Neural cell (in vitro differentiated cells): ENCODE measurements around the gene ADIPOR2. TPM values are rescaled to one million over a fixed set of nuclear protein-coding genes. Genes with fewer than 3 reads are reported as not detected.

Experiments
- H2AFZ ChIP-seq: fragments of 200-600, 300-800 bp; sonication (generic), shearing (Covaris generic); 2 replicates; pipeline ENCODE4 v1.6.0; 2014; ENCODE audit warnings: low read depth, mild to moderate bottlenecking, antibody characterized with exemption, low read length, moderate library complexity
- H3F3A ChIP-seq: fragments of 200-600 bp; shearing (Covaris generic); 2 replicates; pipeline ENCODE4 v1.6.1; 2016; ENCODE audit warnings: mild to moderate bottlenecking, moderate library complexity, mixed read lengths, antibody characterized with exemption, low read length; ENCODE audit not compliant: insufficient read depth, poor library complexity, severe bottlenecking
- H3K27ac ChIP-seq: fragments of 200-600, 300-800 bp; sonication (generic), shearing (Covaris generic); 2 replicates; pipeline ENCODE4 v1.5.1; 2014; ENCODE audit warnings: mild to moderate bottlenecking, low read length, moderate library complexity
- H3K27me3 ChIP-seq: fragments of 300-800, 200-600 bp; sonication (generic), shearing (Covaris generic); 2 replicates; pipeline ENCODE4 v1.6.0; 2014; ENCODE audit warnings: mild to moderate bottlenecking, low read depth, low read length, moderate library complexity; ENCODE audit not compliant: insufficient read depth
- H3K36me3 ChIP-seq: fragments of 300-800, 200-600 bp; sonication (generic), shearing (Covaris generic); 2 replicates; pipeline ENCODE4 v1.5.1; 2014; ENCODE audit warnings: mild to moderate bottlenecking, antibody characterized with exemption, low read length, moderate library complexity; ENCODE audit not compliant: insufficient read depth
- H3K4me2 ChIP-seq: fragments of 300-800, 200-600 bp; sonication (generic), shearing (Covaris generic); 2 replicates; pipeline ENCODE4 v1.6.0; 2014; ENCODE audit warnings: mild to moderate bottlenecking, low read length
- H3K4me3 ChIP-seq: fragments of 300-800, 200-600 bp; sonication (generic), shearing (Covaris generic); 2 replicates; pipeline ENCODE4 v1.5.1; 2014; ENCODE audit warnings: mild to moderate bottlenecking, low read length, moderate library complexity
- H3K79me2 ChIP-seq: fragments of 200-600 bp; shearing (Covaris generic); replicated peaks from 2 replicates; pipeline ENCODE4 v1.6.0; 2014; ENCODE audit warnings: mild to moderate bottlenecking, low read length, moderate library complexity; ENCODE audit not compliant: insufficient read depth
- H3K9ac ChIP-seq: fragments of 300-800, 200-600 bp; sonication (generic), shearing (Covaris generic); 2 replicates; pipeline ENCODE4 v1.6.1; 2016; ENCODE audit warnings: mild to moderate bottlenecking, low read length, mixed read lengths
- H3K9me2 ChIP-seq: fragments of 200-600 bp; shearing (Covaris generic); 2 replicates; pipeline ENCODE4 v1.6.1; 2016; ENCODE audit warnings: mild to moderate bottlenecking, low read length, mixed read lengths; ENCODE audit not compliant: insufficient read depth
- H3K9me3 ChIP-seq: fragments of 200-600, 300-800 bp; sonication (generic), shearing (Covaris generic); 2 replicates; pipeline ENCODE4 v1.6.1; 2016; ENCODE audit warnings: mild to moderate bottlenecking, mixed run types, low read length, moderate library complexity, mixed read lengths
- H4K20me1 ChIP-seq: fragments of 200-600 bp; shearing (Covaris generic); 2 replicates; pipeline ENCODE4 v1.6.1; 2016; ENCODE audit warnings: mild to moderate bottlenecking, mixed run types; ENCODE audit not compliant: insufficient read depth
- EP300 ChIP-seq: fragments of 450-650 bp; conservative IDR thresholded peaks from 2 replicates; pipeline ENCODE4 v1.6.1; 2014; ENCODE audit warnings: antibody characterized with exemption, mild to moderate bottlenecking, moderate library complexity; ENCODE audit not compliant: poor library complexity, severe bottlenecking
- EZH2 ChIP-seq: fragments of 200-600, 300-800 bp; shearing (Covaris generic), sonication (generic); IDR thresholded peaks from 2 replicates; pipeline ENCODE4 v1.6.1; 2014; ENCODE audit warnings: antibody characterized with exemption, low read length, borderline replicate concordance, mild to moderate bottlenecking; ENCODE audit not compliant: insufficient read depth, poor library complexity, severe bottlenecking
- MXI1 ChIP-seq: fragments of 450-650 bp; conservative IDR thresholded peaks from 2 replicates; pipeline ENCODE4 v1.6.1; 2014; ENCODE audit warnings: antibody characterized with exemption, mild to moderate bottlenecking; ENCODE audit not compliant: poor library complexity, severe bottlenecking
- POLR2AphosphoS5 ChIP-seq: IDR thresholded peaks from 2 replicates; pipeline ENCODE4 v1.6.1; 2012
- RAD21 ChIP-seq: fragments of 450-650 bp; conservative IDR thresholded peaks from 2 replicates; pipeline ENCODE4 v1.6.1; 2014; ENCODE audit warnings: antibody characterized with exemption, mild to moderate bottlenecking, moderate library complexity
- SMC3 ChIP-seq: fragments of 450-650 bp; conservative IDR thresholded peaks from 2 replicates; pipeline ENCODE4 v1.6.1; 2014; ENCODE audit warnings: antibody characterized with exemption, mild to moderate bottlenecking, moderate library complexity; ENCODE audit not compliant: poor library complexity
- TAF1 ChIP-seq: IDR thresholded peaks from 2 replicates; pipeline ENCODE4 v1.6.1; 2012; ENCODE audit warnings: low read depth
- polyA plus RNA-seq: library from polyadenylated mRNA; depleted of rRNA; stranded (reverse); fragments of >200 nt; gene quantifications from 2 replicates; pipeline ENCODE4 v1.2.3, GENCODE V29; 2014
- TF ChIP-seq, protein P1 (sequence below): fragments of 450-650 bp; IDR thresholded peaks from 2 replicates; pipeline ENCODE4 v1.5.1; 2014; ENCODE audit warnings: antibody characterized with exemption, mild to moderate bottlenecking, moderate library complexity; ENCODE audit not compliant: poor library complexity, severe bottlenecking
- TF ChIP-seq, protein P2 (sequence below): IDR thresholded peaks from 2 replicates; pipeline ENCODE4 v1.6.1; 2012; ENCODE audit warnings: borderline replicate concordance

ADIPOR2 gene
- polyA plus RNA-seq, 1 donor from 2014 or later = 18.5 TPM

DNA sequence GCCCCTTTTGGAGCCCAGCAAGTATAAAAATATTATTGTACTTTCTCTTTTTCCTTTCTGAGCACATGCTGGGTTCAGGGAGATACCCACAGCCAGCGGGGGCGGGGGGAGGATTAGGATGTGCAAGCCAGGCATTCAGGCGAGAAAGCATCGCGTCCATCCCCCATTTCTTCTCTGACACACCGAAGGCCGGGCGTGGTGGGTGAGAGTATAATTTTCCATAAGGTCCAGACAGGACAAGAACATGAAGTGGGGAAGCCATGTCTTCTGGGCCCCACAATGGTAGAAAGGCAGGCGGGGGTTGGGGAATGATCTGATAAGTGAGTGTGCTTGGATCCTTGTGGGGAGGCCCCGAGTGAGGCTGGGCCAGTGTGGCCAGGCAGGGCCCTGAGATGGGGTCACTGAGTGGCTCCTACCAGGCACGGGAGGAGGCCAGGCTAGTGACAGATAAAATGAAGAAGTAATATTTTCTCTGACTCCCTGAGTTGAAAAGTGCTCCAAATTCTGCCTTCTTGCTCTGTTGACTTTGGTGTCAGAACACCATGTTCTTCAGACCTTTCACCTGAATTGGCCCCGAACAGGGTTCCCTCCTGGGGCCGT is 118.8 kb downstream of the ADIPOR2 start:
- Histone ChIP-seq H3F3A (no peaks in the 10 kb centered on the region), H3K9ac (no peak overlapping the region), H3K9me2 (no peaks in the 10 kb centered on the region), H4K20me1 (no peaks in the 10 kb centered on the region), H3K9me3 (no peaks in the 10 kb centered on the region), H3K27me3 (no peaks in the 10 kb centered on the region), H3K4me2 (no peak overlapping the region), H3K4me3 (no peak overlapping the region), H3K36me3 (no peaks in the 10 kb centered on the region), H3K27ac (no peak overlapping the region), H3K79me2 (no peaks in the 10 kb centered on the region), H2AFZ (no peak overlapping the region)
- TF ChIP-seq POLR2AphosphoS5 = no peak
- no peak for TF ChIP-seq EP300
- no peak for TF ChIP-seq EZH2
- TF ChIP-seq TAF1 = no peak
- TF ChIP-seq MXI1 = no peak
- no peak for TF ChIP-seq SMC3
- TF ChIP-seq, protein P1, sequence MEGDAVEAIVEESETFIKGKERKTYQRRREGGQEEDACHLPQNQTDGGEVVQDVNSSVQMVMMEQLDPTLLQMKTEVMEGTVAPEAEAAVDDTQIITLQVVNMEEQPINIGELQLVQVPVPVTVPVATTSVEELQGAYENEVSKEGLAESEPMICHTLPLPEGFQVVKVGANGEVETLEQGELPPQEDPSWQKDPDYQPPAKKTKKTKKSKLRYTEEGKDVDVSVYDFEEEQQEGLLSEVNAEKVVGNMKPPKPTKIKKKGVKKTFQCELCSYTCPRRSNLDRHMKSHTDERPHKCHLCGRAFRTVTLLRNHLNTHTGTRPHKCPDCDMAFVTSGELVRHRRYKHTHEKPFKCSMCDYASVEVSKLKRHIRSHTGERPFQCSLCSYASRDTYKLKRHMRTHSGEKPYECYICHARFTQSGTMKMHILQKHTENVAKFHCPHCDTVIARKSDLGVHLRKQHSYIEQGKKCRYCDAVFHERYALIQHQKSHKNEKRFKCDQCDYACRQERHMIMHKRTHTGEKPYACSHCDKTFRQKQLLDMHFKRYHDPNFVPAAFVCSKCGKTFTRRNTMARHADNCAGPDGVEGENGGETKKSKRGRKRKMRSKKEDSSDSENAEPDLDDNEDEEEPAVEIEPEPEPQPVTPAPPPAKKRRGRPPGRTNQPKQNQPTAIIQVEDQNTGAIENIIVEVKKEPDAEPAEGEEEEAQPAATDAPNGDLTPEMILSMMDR = no peak
- TF ChIP-seq, protein P2, sequence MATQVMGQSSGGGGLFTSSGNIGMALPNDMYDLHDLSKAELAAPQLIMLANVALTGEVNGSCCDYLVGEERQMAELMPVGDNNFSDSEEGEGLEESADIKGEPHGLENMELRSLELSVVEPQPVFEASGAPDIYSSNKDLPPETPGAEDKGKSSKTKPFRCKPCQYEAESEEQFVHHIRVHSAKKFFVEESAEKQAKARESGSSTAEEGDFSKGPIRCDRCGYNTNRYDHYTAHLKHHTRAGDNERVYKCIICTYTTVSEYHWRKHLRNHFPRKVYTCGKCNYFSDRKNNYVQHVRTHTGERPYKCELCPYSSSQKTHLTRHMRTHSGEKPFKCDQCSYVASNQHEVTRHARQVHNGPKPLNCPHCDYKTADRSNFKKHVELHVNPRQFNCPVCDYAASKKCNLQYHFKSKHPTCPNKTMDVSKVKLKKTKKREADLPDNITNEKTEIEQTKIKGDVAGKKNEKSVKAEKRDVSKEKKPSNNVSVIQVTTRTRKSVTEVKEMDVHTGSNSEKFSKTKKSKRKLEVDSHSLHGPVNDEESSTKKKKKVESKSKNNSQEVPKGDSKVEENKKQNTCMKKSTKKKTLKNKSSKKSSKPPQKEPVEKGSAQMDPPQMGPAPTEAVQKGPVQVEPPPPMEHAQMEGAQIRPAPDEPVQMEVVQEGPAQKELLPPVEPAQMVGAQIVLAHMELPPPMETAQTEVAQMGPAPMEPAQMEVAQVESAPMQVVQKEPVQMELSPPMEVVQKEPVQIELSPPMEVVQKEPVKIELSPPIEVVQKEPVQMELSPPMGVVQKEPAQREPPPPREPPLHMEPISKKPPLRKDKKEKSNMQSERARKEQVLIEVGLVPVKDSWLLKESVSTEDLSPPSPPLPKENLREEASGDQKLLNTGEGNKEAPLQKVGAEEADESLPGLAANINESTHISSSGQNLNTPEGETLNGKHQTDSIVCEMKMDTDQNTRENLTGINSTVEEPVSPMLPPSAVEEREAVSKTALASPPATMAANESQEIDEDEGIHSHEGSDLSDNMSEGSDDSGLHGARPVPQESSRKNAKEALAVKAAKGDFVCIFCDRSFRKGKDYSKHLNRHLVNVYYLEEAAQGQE = no peak
- TF ChIP-seq RAD21 = no peak

DNA sequence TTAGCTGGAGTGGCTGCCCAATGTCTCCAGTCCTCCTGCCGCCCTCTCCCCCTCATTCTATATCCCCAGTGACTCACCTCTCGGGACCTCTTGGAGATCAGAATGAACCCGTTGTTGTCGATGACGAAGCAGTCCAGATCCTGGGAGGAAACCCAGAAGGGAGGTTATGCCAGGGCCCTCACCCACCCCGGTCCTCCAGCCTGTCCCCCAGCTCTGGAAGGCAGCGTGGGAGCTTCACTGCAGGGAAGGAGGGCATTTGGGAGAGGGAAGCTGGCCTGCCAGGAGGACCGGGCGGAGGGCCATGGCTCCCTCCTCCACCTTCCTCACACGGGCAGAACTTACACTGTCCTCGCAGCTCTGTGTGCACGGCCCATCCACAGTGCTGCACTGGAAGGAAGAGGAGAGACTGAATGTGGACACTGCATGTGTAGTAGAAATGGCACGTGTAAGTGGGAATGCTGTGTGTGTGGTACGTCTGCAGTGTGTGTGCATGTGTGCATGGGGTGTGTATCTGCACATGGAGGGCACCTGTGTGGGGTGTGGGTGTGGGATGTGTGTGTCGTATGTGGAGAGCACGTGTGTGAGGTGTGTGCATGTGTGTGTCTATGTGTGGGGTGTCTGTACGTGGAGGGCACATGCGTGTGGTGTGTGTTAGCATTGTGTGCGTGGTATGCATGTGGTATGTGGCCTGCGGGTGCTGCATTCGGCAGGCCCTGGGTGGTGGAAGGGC is 119.5 kb downstream of the ADIPOR2 start:
- Histone ChIP-seq H3K79me2 (no peaks in the 10 kb centered on the region), H3K36me3 (no peaks in the 10 kb centered on the region), H3K4me3 (no peak overlapping the region), H4K20me1 (no peaks in the 10 kb centered on the region), H3K4me2 (no peak overlapping the region), H3K27ac (no peak overlapping the region), H3F3A (no peaks in the 10 kb centered on the region), H2AFZ (no peak overlapping the region), H3K9me2 (no peaks in the 10 kb centered on the region), H3K9me3 (no peaks in the 10 kb centered on the region), H3K27me3 (no peaks in the 10 kb centered on the region), H3K9ac (no peak overlapping the region)
- TF ChIP-seq EZH2 = no peak
- no peak for TF ChIP-seq POLR2AphosphoS5
- TF ChIP-seq MXI1 = no peak
- TF ChIP-seq, protein P2 = no peak
- TF ChIP-seq, protein P1 = no peak
- TF ChIP-seq EP300 = no peak
- TF ChIP-seq SMC3 = no peak
- TF ChIP-seq RAD21 = no peak
- no peak for TF ChIP-seq TAF1
